D721Med (cell line): ENCODE results near the gene ZIC5.

Experiments used
- DNase-seq: peaks from one replicate; pipeline ENCODE4 v3.0.0; 2011; ENCODE audit warnings: low spot score; ENCODE audit not compliant: insufficient read length
- FAIRE-seq: peaks from 2 replicates; lab custom pipeline; 2011; peaks lifted over from hg19 to GRCh38; lab: Jason Lieb, UNC
- CTCF ChIP-seq: IDR thresholded peaks from 2 replicates; pipeline ENCODE4 v1.5.1; 2012; ENCODE audit warnings: mild to moderate bottlenecking, control low read depth; ENCODE audit not compliant: insufficient read depth; ENCODE audit errors: missing control alignments

The ZIC5 gene

GRCh38 chr13:99941086-99941485, 30.5 kb downstream of the ZIC5 start:
- no peak for DNase-seq
- FAIRE-seq, result no peak
- TF ChIP-seq CTCF, result no peak

- FAIRE-seq (no peak), DNase-seq (no peak)
- TF ChIP-seq CTCF, result no peak
Measured at GRCh38 chr13:99938635-99939034, 32.9 kb downstream of the ZIC5 start.

DNA sequence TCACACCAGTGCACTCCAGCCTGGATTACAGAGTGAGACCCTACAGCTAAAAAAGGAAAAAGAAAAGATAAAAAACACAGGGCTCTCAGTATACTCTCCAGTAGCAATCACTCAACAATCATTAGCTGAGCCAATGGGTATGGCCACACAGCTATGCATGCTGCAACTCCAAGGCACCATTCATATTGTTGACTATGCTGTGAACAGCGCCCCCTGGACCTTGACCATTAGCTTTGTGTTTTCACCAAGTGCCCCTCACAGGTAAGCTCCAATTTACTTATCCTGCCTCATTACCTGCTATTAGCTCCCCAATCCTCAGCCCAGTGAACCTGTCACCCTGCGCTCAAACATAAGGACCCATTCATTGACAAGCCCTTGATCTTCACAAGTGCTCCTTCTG, 35.8 kb downstream of the ZIC5 start:
- no peak for FAIRE-seq
- no peak for DNase-seq
- TF ChIP-seq CTCF, result no peak

GRCh38 chr13:99932912-99933311, 38.7 kb downstream of the ZIC5 start:
- DNase-seq (no peak), FAIRE-seq (no peak)
- no peak for TF ChIP-seq CTCF

DNA sequence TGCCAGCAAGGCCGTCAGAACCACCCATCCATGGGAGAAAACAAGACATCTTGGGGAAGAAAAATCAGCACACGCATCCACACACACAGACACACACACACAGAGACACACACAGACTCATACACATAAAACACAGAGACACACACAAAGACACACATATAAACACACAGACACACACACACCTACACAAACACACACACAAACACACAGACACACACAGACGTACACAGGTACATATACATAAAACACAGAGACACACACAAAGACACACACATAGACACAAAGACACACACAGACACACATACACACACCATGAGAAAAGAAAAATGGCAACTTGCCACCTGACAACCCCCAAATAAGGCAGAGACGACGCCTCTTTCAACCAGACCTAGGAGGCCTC, 40.6 kb downstream of the ZIC5 start:
- no peak for TF ChIP-seq CTCF
- DNase-seq (no peak), FAIRE-seq (no peak)

DNA sequence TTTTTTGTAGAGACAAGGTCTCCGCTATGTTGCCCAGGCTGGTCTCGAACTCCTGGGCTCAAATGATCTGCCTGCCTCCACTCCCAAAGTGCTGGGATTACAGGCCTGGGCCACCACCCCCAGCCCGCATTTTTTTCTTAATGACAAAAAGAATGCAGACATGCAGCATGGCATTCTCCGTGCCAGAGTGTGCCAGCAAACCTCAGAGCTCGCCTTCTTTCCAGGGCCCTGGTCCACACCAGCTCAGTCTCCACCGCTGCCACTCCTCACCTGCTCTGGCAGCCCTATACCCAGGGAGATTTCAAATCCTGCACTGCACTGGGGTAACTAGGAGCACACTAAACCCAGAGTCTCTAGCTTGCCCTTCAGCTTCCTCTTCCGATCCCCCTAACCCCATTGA, 41.7 kb downstream of the ZIC5 start:
- no peak for FAIRE-seq
- TF ChIP-seq CTCF, result no peak

DNA sequence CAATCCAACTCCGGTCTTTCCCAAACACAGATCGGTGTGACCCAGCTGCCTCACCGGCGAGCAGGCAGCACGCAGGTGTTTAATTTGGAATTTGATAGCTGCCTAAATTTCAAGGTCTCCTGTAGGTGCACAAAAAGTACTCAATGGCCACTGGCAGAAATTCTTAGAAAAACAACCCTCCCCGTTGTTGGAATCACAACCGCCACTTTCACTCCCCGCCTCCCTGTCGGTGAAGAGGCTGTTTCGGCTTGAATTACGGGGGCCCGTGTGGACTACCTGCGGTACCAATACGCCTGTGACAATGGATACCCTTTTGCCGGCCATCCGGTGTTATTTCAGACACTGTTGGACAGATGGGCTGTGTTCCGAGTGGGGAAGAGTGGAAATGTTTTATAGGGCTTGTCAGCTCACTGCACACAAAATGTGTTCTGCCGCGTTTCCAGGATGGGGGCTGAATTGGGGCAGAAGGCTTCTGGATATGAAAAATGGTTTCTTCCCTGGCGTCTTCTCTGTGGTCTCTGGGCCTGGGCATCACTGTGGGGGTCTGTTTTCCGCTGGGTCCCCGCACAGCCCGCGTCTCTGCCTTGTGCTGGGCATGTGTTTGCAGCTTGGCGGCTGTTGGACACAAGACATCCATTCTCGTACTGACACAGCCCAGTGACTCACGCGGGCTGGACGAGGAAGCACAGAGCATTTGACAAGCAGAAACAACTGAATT, 45.4 kb downstream of the ZIC5 start:
- no peak for DNase-seq
- no peak for FAIRE-seq
- TF ChIP-seq CTCF, result no peak

More for the DNA sequence above, 41.7 kb downstream of the ZIC5 start:
- DNase-seq, result no peak
